ENCODE data around the gene ELF3.
"Not testable (repeated sequence)": the region's sequence is repeated elsewhere in the genome, so short reads cannot be mapped to it uniquely, and the experiment has no call there.

The ELF3 gene

GRCh38 chr1:202009326-202010179 lies 834 bp upstream of the ELF3 start:
- peak in 5 of 6 experiments; percentile 5 to 58 (median 37) for DNase-seq

DNA sequence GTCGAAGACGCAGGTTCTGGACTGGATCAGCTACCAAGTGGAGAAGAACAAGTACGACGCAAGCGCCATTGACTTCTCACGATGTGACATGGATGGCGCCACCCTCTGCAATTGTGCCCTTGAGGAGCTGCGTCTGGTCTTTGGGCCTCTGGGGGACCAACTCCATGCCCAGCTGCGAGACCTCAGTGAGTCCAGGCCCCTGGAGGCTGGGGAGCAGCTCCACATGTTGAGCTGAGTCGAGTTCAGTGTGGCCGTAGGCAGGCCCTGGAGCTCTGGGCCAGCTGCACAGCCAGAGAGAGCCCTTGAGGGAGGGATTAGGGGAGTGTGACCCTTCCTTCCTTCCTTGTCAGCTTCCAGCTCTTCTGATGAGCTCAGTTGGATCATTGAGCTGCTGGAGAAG lies 1.6 kb downstream of the ELF3 start:
- no peak for DNase-seq

GRCh38 chr1:202012544-202013478 lies 2.4 kb downstream of the ELF3 start:
- DNase-seq, result no peak

DNA sequence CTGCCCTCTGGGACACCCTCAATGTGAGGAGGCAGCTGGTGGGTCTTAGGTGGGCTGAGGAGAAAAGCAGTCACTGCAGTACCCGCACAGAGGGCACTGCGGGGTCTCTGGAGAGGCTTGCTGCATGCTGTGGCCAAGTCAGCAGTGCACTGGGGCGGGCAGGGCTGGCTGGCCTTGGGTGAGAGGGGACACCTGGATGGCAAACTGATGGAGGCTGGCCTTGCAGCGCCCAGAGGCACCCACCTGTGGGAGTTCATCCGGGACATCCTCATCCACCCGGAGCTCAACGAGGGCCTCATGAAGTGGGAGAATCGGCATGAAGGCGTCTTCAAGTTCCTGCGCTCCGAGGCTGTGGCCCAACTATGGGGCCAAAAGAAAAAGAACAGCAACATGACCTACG lies 3.2 kb downstream of the ELF3 start:
- DNase-seq, result no peak

DNA sequence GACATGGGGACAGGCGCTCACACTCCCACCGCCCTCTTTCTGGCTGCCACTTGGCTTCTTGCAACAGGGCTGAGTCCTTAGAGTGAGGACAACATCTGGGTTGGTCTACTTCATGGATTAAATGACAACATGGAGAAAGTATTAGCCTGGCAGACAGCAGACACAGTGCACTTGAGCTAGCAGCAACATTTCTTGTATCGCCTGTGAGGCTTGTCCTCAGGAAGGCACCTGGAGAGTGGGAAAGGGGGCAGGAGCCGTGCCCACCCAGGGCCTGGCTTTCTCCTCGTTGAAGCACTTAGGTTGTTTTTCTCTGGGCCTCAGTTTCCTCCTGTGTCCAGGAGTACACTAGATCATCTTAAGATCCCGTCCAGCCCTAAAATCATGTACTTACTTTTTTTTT lies 3.7 kb downstream of the ELF3 start:
- DNase-seq, result no peak

DNA sequence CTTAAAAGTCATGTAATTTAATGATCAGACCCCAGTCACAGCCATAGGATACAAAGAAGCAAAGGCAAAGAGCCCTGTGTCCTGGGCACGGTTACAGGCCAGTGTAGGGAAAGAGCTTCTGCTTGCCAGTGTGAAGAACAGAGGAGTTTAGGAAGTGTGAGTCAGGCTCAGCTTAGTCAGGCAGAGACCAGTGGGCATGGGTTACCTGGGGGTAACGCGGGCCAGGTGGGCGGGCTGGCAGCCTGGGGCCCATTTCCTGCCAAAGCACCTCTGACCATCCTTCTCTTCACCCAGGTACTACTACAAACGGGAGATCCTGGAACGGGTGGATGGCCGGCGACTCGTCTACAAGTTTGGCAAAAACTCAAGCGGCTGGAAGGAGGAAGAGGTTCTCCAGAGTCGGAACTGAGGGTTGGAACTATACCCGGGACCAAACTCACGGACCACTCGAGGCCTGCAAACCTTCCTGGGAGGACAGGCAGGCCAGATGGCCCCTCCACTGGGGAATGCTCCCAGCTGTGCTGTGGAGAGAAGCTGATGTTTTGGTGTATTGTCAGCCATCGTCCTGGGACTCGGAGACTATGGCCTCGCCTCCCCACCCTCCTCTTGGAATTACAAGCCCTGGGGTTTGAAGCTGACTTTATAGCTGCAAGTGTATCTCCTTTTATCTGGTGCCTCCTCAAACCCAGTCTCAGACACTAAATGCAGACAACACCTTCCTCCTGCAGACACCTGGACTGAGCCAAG lies 4.7 kb downstream of the ELF3 start:
- DNase-seq, result no peak

GRCh38 chr1:202015662-202015937 lies 5.2 kb downstream of the ELF3 start:
- DNase-seq, result no peak

- DNase-seq, result no peak
Measured at GRCh38 chr1:202016022-202016810, 5.8 kb downstream of the ELF3 start.

DNA sequence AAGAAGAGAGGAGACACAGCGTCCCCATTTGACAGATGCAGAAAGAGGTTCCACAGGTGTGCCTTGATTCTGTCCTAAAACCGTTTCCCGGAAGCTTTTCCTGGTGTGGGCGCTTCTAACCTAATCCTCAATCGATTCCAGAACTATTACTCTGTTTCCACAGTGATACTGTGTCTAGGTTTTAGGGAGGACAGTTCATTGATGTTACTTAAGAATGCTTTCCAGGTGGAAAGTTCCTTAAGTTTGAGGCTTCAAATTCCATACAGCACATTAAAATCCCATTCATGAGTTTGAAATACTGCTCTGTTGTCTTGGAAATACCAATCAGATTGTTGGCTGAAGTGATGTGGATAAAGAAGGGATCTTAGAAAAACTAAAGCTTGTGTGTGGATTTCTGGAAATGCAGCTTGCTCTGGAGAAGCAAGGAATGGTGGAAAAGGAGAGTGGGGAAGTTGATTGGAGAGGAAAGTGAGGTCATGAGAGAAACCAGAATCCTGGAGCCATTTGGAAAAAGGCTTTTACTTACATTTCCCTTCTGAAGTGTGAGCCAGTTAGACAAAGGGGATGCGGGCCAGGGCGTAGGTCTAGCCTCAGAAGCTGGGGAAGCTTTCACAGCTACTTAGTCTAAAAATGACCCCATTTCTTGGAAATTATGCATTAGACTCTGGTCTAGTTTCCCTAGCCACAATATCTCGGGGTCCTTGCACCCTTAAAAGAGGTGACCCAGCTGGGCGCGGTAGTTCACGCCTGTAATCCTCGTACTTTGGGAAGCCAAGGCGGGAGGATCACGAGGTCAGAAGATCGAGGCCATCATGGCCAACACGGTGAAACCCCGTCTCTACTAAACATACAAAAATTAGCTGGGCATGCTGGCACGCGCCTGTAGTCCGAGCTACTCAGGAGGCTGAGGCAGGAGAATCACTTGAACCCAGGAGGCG lies 6.7 kb downstream of the ELF3 start:
- DNase-seq, result no peak

- DNase-seq, result no peak
Measured at GRCh38 chr1:202017749-202018467, 7.5 kb downstream of the ELF3 start.

DNA sequence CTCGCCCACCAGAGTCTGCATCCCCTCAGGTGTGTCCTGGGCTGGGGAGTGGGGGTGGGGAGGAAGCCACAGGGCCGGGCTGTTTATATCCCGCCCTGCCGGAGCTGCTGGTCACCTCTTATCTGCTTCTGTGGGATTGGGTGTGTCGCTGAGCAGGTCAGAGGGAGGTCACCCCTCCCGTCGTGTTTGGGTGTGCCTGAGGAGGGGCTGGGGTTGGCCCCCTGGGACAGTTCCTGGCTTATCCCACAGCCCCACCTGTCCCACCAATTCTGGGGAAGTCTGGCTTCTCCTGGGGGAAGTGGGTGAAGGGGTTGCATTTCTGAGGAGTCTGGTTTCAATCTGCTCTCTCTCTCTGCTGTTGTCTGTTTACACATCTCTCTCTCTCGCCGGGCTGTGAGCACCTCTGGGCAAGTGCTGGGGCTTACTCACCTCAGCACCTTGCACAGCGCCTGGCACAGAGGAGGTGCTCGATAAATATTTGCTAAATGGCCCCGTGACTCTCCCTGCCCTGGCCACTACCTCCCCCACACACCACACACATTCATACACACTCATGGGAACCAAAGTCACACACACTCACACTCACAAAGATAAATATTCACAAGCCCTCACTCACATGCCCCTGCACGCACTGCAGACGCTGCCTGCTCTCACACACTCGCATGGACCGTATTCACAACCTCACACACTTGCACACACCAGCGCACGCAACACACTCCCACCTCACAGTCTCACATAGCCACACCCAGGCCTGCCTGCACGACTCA lies 8.3 kb downstream of the ELF3 start:
- no peak for DNase-seq

DNA sequence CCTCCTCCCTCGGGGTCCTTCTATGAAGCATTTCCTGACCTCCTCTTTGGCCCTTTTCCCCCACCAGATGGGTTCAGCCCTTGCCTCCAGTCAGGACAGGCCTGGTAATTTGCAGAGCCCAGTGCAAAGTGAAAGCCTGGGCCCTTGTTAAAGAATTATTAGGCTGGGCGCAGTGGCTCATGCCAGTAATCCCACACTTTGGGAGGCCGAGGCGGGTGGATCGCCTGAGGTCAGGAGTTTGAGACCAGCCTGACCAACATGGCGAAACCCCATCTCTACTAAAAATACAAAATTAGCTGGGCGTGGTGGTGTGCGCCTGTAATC lies 8.8 kb downstream of the ELF3 start:
- not testable (repeated sequence) for DNase-seq

DNA sequence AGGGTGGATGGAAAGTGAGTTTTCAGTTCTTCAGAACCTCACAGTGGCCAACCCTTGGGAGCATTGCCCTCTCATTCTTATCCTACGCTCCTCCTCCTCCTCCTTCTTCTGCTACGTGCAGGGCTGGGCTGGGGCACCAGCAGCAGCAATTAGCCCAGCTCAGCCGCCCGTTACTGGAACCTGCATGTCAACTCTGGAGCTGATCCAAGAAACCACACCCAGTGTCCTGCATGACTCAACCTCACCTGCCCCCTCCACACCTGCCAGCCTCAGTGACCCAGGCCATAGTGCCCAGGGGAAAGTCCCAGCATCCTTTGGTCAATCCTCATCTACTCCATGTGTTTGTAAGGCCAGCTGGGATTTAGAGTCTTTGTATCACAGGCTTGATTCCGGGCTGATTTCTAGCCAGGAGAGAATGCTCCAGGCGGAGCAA lies 12.6 kb downstream of the ELF3 start:
- DNase-seq, result no peak

GRCh38 chr1:202029171-202029665 lies 18.8 kb downstream of the ELF3 start:
- no peak for DNase-seq

GRCh38 chr1:202029727-202030126 lies 19.3 kb downstream of the ELF3 start:
- DNase-seq, result no peak

GRCh38 chr1:202031796-202032195 lies 21.4 kb downstream of the ELF3 start:
- DNase-seq, result no peak

DNA sequence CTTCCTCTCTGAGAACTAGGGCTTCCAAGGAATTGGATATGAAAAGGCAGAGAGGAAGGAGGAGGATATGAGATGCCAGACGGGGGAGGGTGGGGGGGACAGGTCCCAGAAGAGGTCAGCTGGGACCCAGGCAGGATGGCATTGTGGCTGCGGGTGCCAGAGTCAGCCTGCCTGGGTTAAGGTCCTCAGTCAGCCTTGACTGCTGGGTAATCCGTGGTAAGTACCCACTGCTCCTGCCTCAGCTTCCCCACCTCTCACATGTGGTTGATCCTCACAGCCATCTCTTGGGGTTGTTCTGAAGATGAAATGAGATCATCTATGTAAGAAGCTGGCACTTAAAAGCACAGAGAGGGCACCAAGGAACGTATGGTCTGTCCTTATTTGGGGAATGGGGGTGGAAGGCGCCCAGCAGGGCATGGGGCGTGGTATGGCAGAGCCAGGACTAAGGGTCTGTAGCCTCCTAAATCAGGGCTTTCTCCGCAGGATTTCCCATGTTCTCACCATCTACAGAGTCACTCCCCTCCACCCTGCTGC lies 23.8 kb downstream of the ELF3 start:
- no peak for DNase-seq

DNA sequence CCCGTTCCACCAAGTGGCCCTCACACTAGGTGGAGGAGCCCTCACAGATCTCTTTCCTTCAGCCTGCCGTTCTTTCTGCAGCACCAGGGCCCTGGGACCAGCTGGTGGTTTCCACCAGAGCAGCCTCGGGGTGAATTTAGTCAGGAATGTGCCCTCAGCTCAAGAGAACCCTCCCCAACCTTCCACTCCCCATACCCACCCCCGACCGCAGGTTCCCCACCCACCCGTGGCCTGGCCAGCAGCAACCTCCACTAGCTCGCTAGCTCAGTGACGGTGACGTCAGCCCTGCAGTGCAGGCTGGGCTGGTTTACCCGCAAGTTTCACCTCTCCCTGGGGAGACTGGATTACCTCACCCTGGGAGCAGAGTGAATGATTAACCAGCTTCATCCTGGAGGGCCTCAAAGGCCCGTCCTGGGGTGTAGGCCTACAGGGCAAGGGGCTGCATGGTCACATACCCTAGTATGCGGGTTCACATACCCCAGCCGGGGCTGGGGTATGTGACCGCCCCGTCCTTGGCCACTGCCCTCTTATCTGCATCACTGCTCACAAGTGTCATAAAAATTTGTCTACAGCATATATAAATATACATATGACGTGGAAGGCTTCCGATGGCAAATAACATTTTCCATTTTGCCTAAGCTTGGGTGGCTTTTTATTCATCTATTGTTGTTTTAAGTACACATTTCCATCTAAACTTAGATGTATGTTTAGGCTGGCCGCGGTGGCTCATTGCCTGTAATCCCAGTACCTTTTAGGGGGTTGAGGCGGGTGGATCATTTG lies 24.5 kb downstream of the ELF3 start:
- DNase-seq, result no peak

All from stimulated activated naive CD4-positive, alpha-beta T cell (primary cell).